Body of pancreas (tissue), 4 donors: Measurements from ENCODE around the gene CLSTN2. TPM values are rescaled to one million over a fixed set of nuclear protein-coding genes. Genes with fewer than 3 reads are reported as not detected.
A peak's percentile ranks its signal among the peaks of the same experiment; 100 is the strongest.

Experiments used
- ATAC-seq: fragments of 150-250 bp; one replicate; pipeline ENCODE4 v1.9.1; 2016
- DNase-seq, 4 donors: peaks; one replicate each; pipeline ENCODE4 v3.0.0-alpha.2; 2019
- H3K27ac ChIP-seq, 4 donors: fragments of 200-600 bp; sonication (generic); 1 replicate in 3 of 4; 2 replicates in 1 of 4; pipeline versions ENCODE4 v1.5.1 to v1.6.1; 2016 to 2019; ENCODE audit warnings: mild to moderate bottlenecking in 1 of 4, mixed read lengths in 1 of 4, moderate library complexity in 1 of 4
- H3K27me3 ChIP-seq, 2 donors: fragments of 200-600 bp; sonication (generic); one replicate each; pipeline ENCODE4 v1.6.0; 2016; ENCODE audit warnings: mild to moderate bottlenecking in 1 of 2
- H3K36me3 ChIP-seq, 2 donors: fragments of 200-600 bp; sonication (generic); replicated peaks in 1 of 2; 2 replicates each; pipeline ENCODE4 v1.5.1; 2016; ENCODE audit warnings: low read depth in 2 of 2; ENCODE audit not compliant: insufficient read depth in 1 of 2
- H3K4me1 ChIP-seq: fragments of 200-600 bp; sonication (generic); one replicate; pipeline ENCODE4 v1.6.0; 2016
- H3K4me3 ChIP-seq, 2 donors: fragments of 200-600 bp; sonication (generic); 1 replicate in 1 of 2; 2 replicates in 1 of 2; pipeline ENCODE4 v1.5.1; 2016 to 2019
- H3K9me3 ChIP-seq, 3 donors: fragments of 200-600 bp; sonication (generic); 1 replicate in 2 of 3; 2 replicates in 1 of 3; pipeline ENCODE4 v1.5.1; 2016
- POLR2A ChIP-seq, 3 donors: fragments of 450-650 bp; IDR thresholded peaks; one replicate each; pipeline ENCODE4 v1.6.1; 2016; ENCODE audit warnings: antibody characterized with exemption in 3 of 3, mild to moderate bottlenecking in 2 of 3
- WGBS, 2 donors: methylation state at CpG; one replicate each; pipeline ENCODE4 v1.1.5; 2017; 5-methylcytosine and 5-hydroxymethylcytosine counted together
- intact Hi-C: fragments of 100-400 bp; cut with DNase I; formaldehyde crosslinking; loops from one replicate; pipeline ENCODE4 v1.15.1; 2023
- total RNA-seq, 2 donors: library from RNA; depleted of rRNA; stranded (reverse); fragments of >200 nt; gene quantifications; one replicate each; pipeline ENCODE4 v1.1.0, GENCODE V29; 2016
- TF ChIP-seq, protein P1 (sequence below), 7 experiments: fragments of 450-650 bp in 4 of 7; fragments of 200-600 bp in 3 of 7; sonication (generic) in 3 of 7; IDR thresholded peaks; one replicate each; pipeline ENCODE4 v1.5.1; 2016 to 2019; ENCODE audit warnings: antibody characterized with exemption in 7 of 7

CLSTN2 gene
- total RNA-seq, 2 donors from 2014 or later, result 14.5 to 14.8 TPM

DNA sequence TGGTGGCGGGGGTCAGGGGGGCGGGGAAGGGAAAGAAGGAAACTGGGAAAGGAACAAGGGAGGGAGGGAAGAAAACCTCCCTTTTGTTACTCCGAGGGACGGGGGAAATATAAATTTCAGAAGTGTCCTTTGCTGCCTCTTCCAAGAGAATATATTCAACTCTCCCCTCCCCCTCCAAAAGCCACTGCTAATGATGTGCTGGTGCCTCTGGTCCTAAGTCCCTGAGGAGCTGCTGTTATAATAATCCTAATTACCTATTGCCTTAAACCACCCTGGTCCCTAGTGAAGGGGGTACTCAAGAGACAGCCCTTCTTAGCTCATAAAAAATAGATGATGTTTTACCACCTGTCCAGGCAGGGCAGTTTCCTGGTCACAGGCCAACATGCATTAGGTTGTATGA lies 624.6 kb downstream of the CLSTN2 start:
- H3K36me3 ChIP-seq, result no peaks in the 10 kb centered on the region
- ATAC-seq, result no peak
- DNase-seq, result no peak
- H3K4me1 ChIP-seq, result no peaks in the 10 kb centered on the region
- no peak overlapping the region for H3K27ac ChIP-seq
- H3K27me3 ChIP-seq, result no peaks in the 10 kb centered on the region
- TF ChIP-seq, protein P1, sequence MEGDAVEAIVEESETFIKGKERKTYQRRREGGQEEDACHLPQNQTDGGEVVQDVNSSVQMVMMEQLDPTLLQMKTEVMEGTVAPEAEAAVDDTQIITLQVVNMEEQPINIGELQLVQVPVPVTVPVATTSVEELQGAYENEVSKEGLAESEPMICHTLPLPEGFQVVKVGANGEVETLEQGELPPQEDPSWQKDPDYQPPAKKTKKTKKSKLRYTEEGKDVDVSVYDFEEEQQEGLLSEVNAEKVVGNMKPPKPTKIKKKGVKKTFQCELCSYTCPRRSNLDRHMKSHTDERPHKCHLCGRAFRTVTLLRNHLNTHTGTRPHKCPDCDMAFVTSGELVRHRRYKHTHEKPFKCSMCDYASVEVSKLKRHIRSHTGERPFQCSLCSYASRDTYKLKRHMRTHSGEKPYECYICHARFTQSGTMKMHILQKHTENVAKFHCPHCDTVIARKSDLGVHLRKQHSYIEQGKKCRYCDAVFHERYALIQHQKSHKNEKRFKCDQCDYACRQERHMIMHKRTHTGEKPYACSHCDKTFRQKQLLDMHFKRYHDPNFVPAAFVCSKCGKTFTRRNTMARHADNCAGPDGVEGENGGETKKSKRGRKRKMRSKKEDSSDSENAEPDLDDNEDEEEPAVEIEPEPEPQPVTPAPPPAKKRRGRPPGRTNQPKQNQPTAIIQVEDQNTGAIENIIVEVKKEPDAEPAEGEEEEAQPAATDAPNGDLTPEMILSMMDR (IDR thresholded peaks at IDR 0.05), result no peak
- no peak for TF ChIP-seq POLR2A (IDR thresholded peaks at IDR 0.05)
- WGBS, 2 donors, result 76 to 83% methylated on average over 4 of the region's 4 CpGs
- intact Hi-C loops, result no loop called here
- H3K4me3 ChIP-seq, result no peak overlapping the region
- no peaks in the 10 kb centered on the region for H3K9me3 ChIP-seq

DNA sequence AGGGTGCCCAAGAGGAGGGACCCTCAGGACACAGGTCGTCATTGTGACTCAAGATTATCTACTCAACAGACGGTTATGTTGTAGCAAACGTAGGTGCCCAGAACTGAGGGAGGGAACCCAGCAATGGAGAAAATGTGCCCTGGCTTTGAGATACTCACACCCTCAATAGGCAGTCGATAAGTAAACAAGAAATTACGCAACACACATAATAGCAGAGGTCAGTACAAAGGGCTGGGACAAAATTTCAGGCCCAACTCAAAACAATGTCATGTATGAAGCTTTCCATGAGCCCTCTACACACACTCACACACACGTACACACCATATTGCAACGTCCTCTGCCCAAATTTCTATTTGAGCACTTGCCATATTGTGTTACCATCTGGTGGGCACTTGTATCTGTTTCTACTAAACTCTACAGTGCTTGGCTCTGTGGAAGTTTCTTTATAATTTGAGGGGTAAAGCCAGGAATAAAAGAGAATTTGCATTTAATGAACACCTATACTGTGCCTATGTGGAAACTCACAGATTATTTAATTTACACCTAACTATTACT lies 628.3 kb downstream of the CLSTN2 start:
- no peaks in the 10 kb centered on the region for H3K4me1 ChIP-seq
- TF ChIP-seq, protein P1 (IDR thresholded peaks at IDR 0.05), result no peak
- TF ChIP-seq POLR2A (IDR thresholded peaks at IDR 0.05), result no peak
- no peak overlapping the region for H3K4me3 ChIP-seq
- no peaks in the 10 kb centered on the region for H3K36me3 ChIP-seq
- intact Hi-C loops, result no loop called here
- DNase-seq (no peak), ATAC-seq (no peak)
- H3K27ac ChIP-seq, result no peak overlapping the region
- H3K27me3 ChIP-seq, result no peaks in the 10 kb centered on the region
- H3K9me3 ChIP-seq, result no peaks in the 10 kb centered on the region
- 69% methylated on average over 7 of the region's 7 CpGs for WGBS, 2 donors

DNA sequence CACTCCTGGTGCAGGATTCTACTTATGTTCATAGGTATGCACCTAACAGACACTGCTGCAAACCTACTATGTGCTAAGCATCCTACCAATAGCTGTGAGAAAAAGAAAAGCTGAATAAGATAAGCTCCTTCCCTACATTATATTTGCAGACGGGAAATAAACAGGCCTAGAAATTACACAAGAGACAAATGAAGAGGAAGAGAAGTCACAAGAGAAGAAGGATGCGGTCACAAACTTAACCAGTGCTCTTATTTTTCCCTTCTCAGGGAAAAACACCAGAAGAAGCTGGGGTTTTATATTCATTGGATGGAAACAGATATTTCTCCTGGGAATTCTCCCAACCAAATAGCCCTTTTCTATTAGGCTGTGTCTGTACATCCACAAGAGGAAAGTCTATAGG lies 633.1 kb downstream of the CLSTN2 start:
- DNase-seq (no peak), ATAC-seq (no peak)
- Histone ChIP-seq H3K36me3 (no peaks in the 10 kb centered on the region), H3K4me1 (peaks cover 7% of the 10 kb centered on the region), H3K4me3 (no peak overlapping the region), H3K27me3 (no peaks in the 10 kb centered on the region), H3K27ac (no peak overlapping the region), H3K9me3 (no peaks in the 10 kb centered on the region)
- TF ChIP-seq, protein P1 (IDR thresholded peaks at IDR 0.05), result no peak
- no peak for TF ChIP-seq POLR2A (IDR thresholded peaks at IDR 0.05)
- 79 to 91% methylated on average over 2 of the region's 2 CpGs for WGBS, 2 donors
- intact Hi-C loops, result no loop called here

DNA sequence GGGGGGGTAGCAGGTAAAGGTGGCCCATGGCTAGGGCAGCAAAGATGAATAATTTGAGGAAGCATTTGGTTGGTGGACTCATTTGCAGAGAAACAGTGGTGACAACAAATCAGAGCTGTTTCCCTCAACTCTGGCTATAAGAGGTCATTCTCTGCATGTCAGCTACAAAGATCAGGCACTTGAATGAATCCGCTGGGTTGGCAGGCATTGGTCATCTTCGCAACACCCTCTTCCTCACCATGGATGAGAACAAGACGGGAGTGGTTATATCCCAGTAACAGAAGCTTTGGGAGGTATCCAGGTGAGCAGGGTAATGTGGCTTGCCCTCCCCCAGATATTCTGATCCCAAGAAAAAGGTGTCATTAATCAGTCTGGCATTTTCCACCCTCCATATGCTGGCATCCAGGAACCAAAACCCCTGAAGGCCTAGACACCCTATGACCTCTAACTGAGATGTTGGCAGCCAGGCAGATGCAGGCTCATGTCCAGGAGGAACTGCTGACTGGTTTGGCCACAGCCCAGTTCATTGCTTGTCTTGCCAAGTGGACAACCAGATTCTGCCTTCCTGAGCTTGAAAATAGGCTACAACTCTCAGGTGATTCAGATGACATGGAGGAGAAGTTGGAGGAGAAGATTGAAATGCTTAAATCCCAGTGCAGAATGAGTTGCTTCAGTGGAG lies 634.0 kb downstream of the CLSTN2 start:
- TF ChIP-seq, protein P1 (IDR thresholded peaks at IDR 0.05), result no peak
- TF ChIP-seq POLR2A (IDR thresholded peaks at IDR 0.05), result no peak
- Histone ChIP-seq H3K4me3 (no peak overlapping the region), H3K4me1 (peaks cover 7% of the 10 kb centered on the region), H3K27me3 (no peaks in the 10 kb centered on the region), H3K27ac (no peak overlapping the region), H3K9me3 (no peaks in the 10 kb centered on the region), H3K36me3 (no peaks in the 10 kb centered on the region)
- DNase-seq, result peak; percentile 49 to 74 (median 68)
- 59 to 62% methylated on average over 3 of the region's 3 CpGs for WGBS, 2 donors
- ATAC-seq, result peak; percentile 33
- intact Hi-C loops, result no loop called here

DNA sequence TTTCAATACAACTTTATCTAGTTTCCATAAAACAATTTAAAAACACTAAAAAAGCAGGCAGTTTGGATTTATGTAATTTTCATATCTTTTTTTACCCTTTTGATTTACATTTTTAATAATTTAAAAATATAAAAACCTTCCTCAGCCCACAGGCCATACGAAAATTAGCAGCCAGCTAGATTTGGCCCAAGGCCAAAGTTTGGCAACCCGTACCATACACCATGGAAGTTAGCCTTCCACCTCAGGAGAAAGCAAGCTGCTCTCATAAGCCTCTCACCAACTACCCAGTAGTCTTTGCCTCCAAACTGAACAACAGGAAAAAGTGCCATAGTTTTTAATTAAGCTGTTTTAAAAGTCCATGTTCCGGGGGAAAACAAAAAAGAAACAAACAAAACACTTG lies 635.6 kb downstream of the CLSTN2 start:
- H3K4me3 ChIP-seq, result no peak overlapping the region
- DNase-seq (peak in 1 of 4 donors; percentile 27), ATAC-seq (no peak)
- H3K36me3 ChIP-seq, result no peaks in the 10 kb centered on the region
- TF ChIP-seq POLR2A (IDR thresholded peaks at IDR 0.05), result no peak
- TF ChIP-seq, protein P1 (IDR thresholded peaks at IDR 0.05), result no peak
- no peaks in the 10 kb centered on the region for H3K9me3 ChIP-seq
- H3K27me3 ChIP-seq, result no peaks in the 10 kb centered on the region
- H3K4me1 ChIP-seq, result peaks cover 7% of the 10 kb centered on the region
- no peak overlapping the region for H3K27ac ChIP-seq
- 46 to 56% methylated on average over 3 of the region's 3 CpGs for WGBS, 2 donors
- intact Hi-C loops, result no loop called here
